ENCODE data around the gene FAIM.
"Not testable (repeated sequence)": the region's sequence is repeated elsewhere in the genome, so short reads cannot be mapped to it uniquely, and the experiment has no call there.

The FAIM gene

GRCh38 chr3:138604106-138604595 lies 4.4 kb upstream of the FAIM start:
- DNase-seq: not testable (repeated sequence)

DNA sequence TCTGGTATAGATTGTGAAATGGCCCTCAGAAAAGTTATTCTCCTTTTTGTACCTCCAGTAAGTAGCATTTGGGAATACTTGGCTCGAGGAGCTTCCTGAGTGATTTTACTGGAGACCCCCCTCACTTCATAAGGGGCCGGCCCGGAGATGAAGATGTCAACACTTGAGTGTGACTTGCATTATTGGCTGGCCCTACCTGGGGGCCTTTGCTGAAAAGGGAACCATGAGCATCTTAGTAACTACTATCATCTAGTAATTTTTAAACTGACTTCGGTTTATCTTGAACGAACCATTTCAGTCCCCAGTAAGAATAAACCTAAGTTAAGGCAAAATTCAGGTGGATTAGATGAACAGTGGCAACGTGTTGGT lies 1.3 kb downstream of the FAIM start:
- no peak for DNase-seq

- no peak for DNase-seq
Observed at GRCh38 chr3:138615462-138615861, 6.9 kb downstream of the FAIM start.

DNA sequence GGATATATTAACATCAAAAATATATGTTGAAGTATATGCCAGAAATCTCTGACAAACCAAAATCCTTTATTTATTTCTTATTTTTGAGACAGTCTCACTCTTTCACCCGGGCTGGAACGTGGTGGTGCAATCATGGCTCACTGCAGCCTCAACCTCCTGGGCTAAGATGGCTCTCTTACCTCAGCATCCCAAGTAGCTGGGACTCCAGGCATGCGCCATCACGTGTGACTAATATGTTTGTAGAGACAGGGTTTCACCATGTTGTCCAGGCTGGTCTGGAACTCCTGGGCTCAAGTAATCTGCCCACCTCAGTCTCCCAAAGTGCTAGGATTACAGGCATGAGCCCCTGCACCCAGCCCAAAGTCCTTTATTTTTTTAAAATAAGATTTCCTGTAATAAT lies 11.9 kb downstream of the FAIM start:
- DNase-seq: no peak

DNA sequence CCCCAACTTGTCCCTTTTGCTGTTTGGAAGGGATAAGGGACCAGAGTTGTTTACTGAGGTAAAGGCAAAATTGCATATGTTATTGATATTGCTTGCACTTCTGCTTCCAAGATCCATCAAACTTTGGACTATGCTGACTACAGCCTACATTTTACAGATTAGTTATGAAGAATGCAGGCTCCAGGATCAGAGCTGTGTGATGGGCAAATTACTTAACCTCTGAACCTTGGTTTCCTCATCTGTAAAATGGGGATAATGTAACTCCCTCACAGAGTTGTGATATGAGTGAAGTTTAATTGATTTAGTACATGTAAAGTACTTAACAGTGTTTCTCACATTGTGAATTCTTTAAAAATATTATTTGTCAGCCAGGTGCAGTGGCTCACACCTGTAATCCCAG lies 15.9 kb downstream of the FAIM start:
- DNase-seq: no peak

DNA sequence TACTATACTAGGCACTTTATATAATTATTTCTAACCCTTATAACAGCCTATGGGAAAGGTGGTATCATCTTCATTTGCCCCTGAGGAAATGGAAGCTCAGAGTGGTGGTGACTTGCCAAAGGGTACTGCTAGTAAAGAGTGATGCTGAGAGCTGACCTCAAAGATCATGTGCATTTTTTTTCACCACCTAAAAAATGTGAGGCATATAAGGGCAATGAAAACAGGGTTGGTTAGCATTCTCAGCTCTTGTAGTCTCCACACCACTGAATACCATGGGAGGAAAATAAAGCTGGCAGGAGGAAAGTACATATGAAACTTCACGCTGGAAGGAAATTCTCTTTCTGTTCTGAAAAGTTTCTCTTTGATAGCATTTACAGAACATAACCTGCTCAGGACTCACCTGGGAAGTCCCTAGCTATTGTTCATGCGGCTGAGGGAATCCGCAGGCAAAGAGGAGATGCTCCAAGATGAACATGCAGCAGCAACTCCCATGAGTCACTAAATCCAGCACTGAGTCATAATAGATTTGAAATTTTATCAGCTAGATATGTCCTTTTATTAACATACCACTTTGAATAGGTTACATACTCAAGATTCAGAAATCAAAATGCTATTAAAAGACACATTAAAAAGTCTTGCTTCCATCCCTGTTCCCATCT lies 17.3 kb downstream of the FAIM start:
- no peak for DNase-seq

- no peak for DNase-seq
Observed at GRCh38 chr3:138629526-138629925, 21.0 kb downstream of the FAIM start.

- DNase-seq: no peak
Observed at GRCh38 chr3:138638641-138639040, 30.1 kb downstream of the FAIM start.

GRCh38 chr3:138640537-138640936 lies 32.0 kb downstream of the FAIM start:
- no peak for DNase-seq

- DNase-seq: no peak
Observed at GRCh38 chr3:138642226-138642926, 33.8 kb downstream of the FAIM start.

DNA sequence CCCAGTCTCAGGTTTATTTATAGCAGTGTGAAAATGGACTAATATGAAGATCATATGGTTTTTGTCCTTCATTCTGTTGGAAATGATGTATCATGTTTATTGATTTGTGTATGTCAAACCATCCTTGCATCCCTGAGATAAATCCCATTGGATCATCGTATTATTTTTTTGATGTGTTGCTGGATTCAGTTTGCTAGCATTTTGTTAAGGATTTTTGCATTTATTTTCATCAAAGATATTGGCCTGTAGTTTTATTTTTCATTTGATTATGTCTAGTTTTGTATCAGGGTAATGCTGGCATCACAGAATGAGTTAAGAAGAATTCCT lies 34.3 kb downstream of the FAIM start:
- no peak for DNase-seq

- DNase-seq: no peak
Observed at GRCh38 chr3:138646008-138646407, 37.4 kb downstream of the FAIM start.

- no peak for DNase-seq
Observed at GRCh38 chr3:138646513-138646912, 37.9 kb downstream of the FAIM start.

DNA sequence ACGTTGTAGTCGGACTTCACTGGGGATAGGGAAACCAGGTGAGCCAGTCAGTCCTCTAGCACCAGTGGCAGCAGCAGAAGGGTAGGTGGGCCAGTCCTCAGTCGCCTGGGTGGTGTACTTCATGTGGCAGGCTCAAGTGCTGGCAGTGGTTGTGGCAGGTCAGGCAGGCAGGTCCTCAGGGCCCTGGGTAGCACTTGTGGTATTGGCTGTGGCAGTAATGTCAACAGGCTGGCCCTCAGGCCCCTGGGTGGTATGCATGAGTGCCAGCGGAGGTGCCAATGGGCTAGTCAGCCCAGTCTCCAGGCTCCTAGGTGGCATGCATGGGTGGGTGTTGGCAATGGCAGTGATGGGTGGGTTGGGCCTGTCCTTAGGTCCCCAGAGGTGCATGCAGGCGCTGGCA lies 40.6 kb downstream of the FAIM start:
- no peak for DNase-seq

- DNase-seq: no peak
Observed at GRCh38 chr3:138653567-138653966, 45.0 kb downstream of the FAIM start.

GRCh38 chr3:138657508-138657907 lies 48.9 kb downstream of the FAIM start:
- no peak for DNase-seq

GRCh38 chr3:138668107-138668506 lies 59.5 kb downstream of the FAIM start:
- DNase-seq: no peak

DNA sequence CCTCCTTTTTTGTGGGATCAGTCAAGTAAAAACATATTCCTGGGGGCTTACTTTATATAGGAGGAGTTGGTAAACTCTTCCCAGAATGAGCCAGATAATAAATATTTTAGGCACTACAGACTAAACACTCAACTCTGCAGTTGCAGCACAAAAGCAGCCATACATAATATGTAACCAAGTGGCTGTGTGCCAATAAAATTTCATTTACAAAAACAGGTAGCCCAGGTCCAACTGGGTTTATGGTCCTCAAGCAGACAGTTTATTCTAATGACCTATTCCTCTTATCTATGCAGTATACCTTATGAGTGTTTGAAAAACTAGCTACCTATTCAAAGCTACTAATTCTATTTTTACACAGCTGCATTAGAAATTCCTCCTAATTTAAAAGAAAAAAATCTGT lies 61.8 kb downstream of the FAIM start:
- no peak for DNase-seq

- DNase-seq: no peak
Observed at GRCh38 chr3:138673641-138674530, 65.3 kb downstream of the FAIM start.

DNA sequence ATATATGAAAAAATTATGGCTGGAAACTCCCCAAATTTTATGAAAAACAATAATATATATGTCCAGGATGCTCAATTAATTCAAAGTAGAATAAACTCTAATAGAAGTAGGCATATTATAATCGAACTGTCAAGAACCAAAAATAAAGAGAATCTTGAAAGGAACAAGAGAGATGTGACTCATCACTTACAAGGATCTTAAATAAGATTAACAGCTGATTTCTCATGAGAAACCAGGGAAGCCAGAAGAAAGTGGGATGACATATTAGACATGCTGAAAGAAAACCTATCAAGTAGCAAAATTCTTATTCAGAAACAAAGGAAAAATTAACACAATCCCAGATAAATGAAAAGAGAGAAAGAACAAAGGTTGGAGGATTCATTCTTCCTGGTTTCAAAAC lies 66.8 kb downstream of the FAIM start:
- DNase-seq: no peak

DNA sequence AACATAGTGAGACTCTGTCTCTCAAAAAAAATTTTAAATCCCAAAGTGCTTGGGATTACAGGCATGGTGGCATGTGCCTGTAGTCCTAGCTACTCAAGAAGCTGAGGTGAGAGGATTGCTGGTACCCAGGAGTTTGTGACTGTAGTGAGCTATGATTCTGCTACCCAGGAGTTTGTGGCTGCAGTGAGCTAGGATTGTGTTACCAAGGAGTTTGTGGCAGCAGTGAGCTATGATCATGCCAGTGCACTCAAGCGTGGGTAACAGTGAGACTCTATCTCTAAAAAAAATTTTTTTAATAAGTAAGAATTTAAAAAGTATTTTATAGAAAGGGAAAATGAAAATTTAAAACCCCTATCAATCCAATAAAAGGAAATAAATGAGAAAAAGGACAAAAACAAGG lies 69.5 kb downstream of the FAIM start:
- DNase-seq: no peak

GRCh38 chr3:138678874-138679392 lies 70.4 kb downstream of the FAIM start:
- DNase-seq: no peak

GRCh38 chr3:138680974-138681373 lies 72.4 kb downstream of the FAIM start:
- DNase-seq: not testable (repeated sequence)

Data from activated T-cell treated with anti-CD3 and anti-CD28 coated beads, Interleukin-2, amount 50 U/mL, for 1 hour (primary cell).